GM19023 (cell line): ENCODE data around the gene ZNF491.
A peak's percentile ranks its signal among the peaks of the same experiment; 100 is the strongest.
"Not testable (repeated sequence)": the region's sequence is repeated elsewhere in the genome, so short reads cannot be mapped to it uniquely, and the experiment has no call there.

ENCODE experiments used
- ATAC-seq: cut with Tn5 transposase; IDR thresholded peaks from one replicate; pipeline ENCODE4 v1.9.1; 2021; ENCODE audit warnings: mild to moderate bottlenecking, moderate library complexity; ENCODE audit not compliant: unreplicated experiment

ZNF491 gene

GRCh38 chr19:11798391-11799330 lies at the start of gene ZNF491:
TSS of gene ZNF491 (plus strand) at chr19:11798523. CDS start at chr19:11805954, 7,431 bp downstream.
- peak; percentile 96 for ATAC-seq

- ATAC-seq = no peak
Measured at GRCh38 chr19:11749751-11750150, 48.6 kb upstream of the ZNF491 start.

DNA sequence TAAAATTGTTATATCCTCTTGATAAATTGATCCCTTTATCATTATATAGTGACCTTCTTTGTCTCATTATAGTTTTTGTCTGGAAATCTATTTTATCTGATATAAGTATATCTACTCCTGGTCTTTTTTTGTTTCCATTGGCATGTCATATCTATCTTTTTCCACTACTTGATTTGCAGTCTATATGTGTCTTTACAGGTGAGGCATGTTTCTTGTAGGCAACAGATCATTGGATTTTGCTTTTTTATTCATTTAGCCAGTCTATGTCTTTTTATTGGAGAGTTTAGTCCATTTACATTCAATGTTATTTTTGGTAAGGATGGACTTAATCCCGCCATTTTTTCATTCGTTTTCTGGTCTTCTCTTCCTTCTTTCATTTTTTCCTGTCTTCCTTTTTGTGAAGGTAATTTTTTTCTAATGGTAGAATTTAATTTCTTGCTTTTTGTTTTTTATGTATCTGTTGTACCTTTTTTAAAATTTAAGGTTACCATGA lies 46.0 kb upstream of the ZNF491 start:
- no peak for ATAC-seq

DNA sequence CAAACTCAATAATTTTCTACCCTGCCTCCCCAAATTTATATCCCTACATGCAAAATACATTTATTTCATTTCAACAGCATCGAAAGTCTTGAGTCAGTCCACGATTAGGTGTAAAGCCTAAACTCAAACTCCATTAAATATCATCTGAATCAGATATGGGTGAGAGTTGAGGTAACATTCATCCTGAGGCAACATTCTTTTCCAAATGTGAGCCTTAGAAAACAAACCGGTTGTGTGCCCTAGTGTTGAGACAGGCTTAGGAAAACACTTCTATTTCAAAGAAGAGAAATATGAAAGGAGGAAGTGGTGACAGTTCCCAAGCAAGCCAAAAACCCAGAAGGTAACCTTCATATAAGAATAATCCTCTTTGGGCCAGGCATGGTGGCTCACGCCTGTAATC lies 43.7 kb upstream of the ZNF491 start:
- ATAC-seq = no peak

- no peak for ATAC-seq
Measured at GRCh38 chr19:11756965-11757364, 41.4 kb upstream of the ZNF491 start.

DNA sequence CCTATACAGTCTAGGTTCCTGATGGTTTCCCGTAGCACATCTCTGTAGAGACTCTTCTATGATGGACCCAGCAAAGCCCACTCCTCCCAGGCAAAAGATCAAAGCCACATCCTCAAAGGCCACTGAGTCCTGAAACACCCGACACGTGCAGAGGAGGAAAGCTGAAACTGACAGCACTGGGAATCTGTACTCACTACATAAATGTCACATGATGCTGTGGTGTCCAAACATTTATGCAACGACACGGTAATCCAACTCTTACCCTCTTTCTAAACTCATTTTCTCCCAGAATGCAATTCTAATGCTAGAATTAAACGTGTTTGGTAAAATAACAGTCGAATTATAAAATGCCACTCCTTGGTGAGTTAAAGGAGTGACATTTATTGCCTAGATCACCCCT lies 38.5 kb upstream of the ZNF491 start:
- no peak for ATAC-seq

- no peak for ATAC-seq
Measured at GRCh38 chr19:11763117-11763516, 35.2 kb upstream of the ZNF491 start.

GRCh38 chr19:11763611-11764010 lies 34.7 kb upstream of the ZNF491 start:
- ATAC-seq = no peak

GRCh38 chr19:11766597-11767591 lies 31.4 kb upstream of the ZNF491 start, which contains the start of gene ZNF441:
TSS of gene ZNF441 (plus strand) at chr19:11767000. CDS start at chr19:11767194, 194 bp downstream.
- peak; percentile 99 for ATAC-seq

DNA sequence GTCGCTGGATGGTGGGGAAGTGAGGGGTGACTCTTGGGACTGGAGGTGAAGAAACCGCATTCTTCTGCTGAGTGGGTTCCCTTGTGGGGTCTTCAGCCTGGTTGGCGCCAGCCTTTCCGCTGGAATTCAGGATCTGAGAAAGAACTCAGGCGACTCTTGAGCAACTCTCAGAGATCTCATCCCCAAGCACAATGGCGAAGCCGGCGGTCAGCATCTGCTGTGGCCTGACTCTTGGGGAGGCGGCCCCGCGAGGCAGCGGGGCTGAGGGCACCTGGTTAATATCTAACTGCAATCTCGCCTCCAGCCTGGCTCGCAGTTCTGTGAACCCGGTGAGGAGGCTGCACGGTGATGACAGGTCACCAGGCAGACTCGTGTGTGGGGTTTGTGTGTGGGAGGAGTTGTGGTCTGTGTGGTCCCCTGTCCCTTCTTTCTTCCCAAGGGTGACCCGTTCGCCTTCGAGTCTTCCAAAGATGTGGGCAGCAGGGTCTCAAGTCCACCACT lies 30.6 kb upstream of the ZNF491 start:
- peak; percentile 17 for ATAC-seq

GRCh38 chr19:11769995-11770394 lies 28.3 kb upstream of the ZNF491 start:
- no peak for ATAC-seq

DNA sequence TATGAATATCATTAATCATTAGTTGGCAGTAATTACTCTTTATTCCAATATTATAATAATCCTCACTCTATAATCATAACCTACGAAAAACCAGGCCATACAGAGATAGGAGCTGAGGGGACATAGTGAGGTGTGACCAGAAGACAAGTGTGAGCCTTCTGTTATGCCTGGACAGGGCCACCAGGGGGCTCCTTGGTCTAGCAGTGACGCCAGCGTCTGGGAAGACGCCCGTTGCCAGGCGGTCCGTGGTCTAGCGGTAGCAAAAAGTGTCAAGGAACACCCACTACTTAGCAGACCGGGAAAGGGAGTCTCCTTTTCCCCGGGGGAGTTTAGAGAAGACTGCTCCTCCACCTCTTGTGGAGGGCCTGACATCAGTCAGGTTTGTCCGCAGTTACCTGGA lies 26.8 kb upstream of the ZNF491 start:
- ATAC-seq = not testable (repeated sequence)

GRCh38 chr19:11776669-11777068 lies 21.7 kb upstream of the ZNF491 start:
- not testable (repeated sequence) for ATAC-seq

DNA sequence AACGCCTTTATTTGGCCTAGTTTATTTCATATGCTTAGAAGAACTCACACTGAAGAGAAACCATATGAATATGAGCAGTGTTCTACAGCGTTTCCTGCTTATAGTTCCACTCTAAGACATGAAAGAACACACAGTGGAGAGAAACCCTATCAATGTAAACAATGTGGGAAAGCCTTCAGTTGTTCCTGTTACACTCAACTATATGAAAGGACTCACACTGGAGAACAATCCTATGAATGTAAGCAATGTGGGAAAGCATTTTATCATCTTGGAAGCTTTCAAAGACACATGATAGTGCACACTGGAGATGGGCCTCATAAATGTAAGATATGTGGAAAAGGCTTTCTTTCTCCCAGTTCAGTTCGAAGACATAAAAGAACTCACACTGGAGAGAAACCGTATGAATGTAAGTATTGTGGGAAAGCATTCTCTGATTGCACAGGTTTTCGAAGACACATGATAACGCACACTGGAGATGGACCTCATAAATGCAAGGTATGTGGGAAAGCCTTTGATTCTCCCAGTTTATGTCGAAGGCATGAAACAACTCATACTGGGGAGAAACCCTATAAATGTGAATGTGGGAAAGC lies 17.8 kb upstream of the ZNF491 start:
- no peak for ATAC-seq

GRCh38 chr19:11781295-11782057 lies 16.8 kb upstream of the ZNF491 start:
- ATAC-seq = no peak

DNA sequence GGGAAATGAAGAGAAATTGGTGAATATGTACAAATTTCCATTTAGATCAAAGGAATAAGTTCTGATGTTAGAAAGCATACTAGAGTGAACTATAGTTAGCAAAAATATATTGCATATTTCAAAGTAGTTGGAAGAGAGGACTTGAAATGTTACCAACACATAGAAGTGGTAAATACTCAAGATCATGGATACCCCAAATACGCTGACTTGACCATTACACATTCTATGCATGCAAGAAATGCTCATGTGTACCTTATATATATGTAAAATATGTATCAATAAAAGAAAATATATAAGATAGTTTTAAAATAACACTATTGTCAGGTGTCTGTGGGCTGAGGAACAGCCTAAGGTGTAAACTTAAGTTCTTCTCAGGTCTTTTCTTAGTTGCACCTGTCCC lies 14.6 kb upstream of the ZNF491 start:
- ATAC-seq = no peak

GRCh38 chr19:11784356-11784755 lies 14.0 kb upstream of the ZNF491 start:
- ATAC-seq = no peak

DNA sequence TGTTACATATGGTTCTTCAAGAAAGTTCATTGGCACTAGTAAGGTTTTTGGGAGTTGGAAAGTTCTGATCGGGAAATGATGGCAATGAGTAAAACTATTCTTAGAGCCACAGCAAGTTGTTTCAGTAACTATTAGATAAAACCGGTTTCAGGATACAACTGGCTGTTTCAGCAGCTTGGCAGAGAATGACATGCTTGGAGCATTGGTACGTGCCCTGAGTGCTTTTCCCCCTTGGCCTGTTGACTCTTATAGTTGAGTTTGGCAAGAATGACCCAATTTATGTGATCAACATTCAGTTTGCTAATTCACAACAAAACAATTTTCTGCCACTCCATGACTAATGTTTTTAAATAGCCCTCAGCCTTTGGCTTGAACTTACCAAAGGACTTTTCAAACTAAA lies 10.8 kb upstream of the ZNF491 start:
- ATAC-seq = no peak

- ATAC-seq = no peak
Measured at GRCh38 chr19:11792942-11793341, 5.4 kb upstream of the ZNF491 start.

DNA sequence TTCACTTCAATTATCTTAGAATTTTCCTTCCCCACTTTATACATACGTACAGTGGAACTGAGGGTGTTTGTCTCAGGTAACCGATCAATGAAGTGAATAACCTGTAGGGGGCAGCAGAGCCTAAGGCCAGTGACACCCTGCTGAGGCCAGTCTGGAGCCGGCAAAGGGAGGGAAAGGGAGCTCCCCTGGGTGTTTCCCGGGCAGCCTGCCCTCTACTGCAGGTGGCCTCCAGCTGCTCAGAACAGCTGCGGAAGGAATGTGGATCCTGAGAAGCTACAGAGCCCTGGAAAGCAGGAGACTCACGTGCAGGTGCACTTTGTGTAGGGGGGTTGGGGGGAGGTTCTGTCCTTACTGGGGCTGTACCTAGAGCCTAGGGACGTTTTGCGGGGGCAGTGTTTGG lies 832 bp upstream of the ZNF491 start:
- no peak for ATAC-seq
